ENCODE results near the gene DOCK4.
"Not testable (repeated sequence)": the region's sequence is repeated elsewhere in the genome, so short reads cannot be mapped to it uniquely, and the experiment has no call there.

The DOCK4 gene

DNA sequence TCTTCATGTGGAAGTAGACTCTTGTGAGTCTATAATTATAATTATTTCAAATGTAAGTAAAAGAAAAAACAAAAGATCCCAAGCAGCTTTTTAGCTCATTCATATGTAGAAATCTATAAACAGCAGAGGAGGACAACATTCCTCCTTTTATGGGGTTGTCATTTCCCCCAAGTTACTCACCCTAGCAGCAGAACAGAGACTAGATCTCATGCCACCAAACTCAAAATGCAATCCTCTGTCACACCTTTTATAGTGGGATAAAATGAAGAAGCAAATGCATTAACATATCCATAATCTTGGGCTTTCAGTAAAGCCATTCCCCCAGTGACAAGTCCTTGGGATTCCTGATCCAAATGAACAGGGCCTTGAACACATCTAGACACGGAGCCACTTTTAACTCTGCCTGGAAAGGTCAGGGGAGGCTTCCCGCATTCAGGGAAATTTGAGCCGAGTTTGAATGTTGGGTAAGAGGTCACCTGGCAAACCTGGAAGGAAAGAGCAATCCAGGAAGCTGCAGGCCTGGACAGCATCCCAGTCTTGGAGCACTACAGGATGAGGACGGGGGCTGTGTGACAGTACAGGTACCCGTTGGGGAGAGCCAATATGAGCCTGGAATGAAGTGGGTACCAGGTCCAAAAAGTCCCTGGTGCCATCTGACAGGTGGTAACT is 76.4 kb downstream of the DOCK4 start:
- no peak overlapping the region for H3K9ac ChIP-seq (ENCODE audit: low read length)
- no peak overlapping the region for H3K27ac ChIP-seq (ENCODE audit: low read depth, low read length)
- H3K4me1 ChIP-seq (ENCODE audit: control insufficient read depth, insufficient read depth, low read length), result peaks cover 20% of the 10 kb centered on the region
- no peaks in the 10 kb centered on the region for H3K27me3 ChIP-seq (ENCODE audit: control insufficient read depth, insufficient read depth, low read length)
- H3K9me3 ChIP-seq (ENCODE audit: control insufficient read depth, insufficient read depth, low read depth, low read length), result no peaks in the 10 kb centered on the region
- no peaks in the 10 kb centered on the region for H3K36me3 ChIP-seq (ENCODE audit: control insufficient read depth, insufficient read depth, low read length)
- no peak overlapping the region for H3K4me3 ChIP-seq (ENCODE audit: low read depth, low read length)

GRCh38 chr7:112128461-112129425 is 77.5 kb downstream of the DOCK4 start:
- H3K9ac ChIP-seq (ENCODE audit: low read length); H3K27ac ChIP-seq (ENCODE audit: low read depth, low read length); H3K4me3 ChIP-seq (ENCODE audit: low read depth, low read length); H3K36me3 ChIP-seq (ENCODE audit: control insufficient read depth, insufficient read depth, low read length); H3K9me3 ChIP-seq (ENCODE audit: control insufficient read depth, insufficient read depth, low read depth, low read length); H3K27me3 ChIP-seq (ENCODE audit: control insufficient read depth, insufficient read depth, low read length): not testable (repeated sequence)
- peaks cover 20% of the 10 kb centered on the region for H3K4me1 ChIP-seq (ENCODE audit: control insufficient read depth, insufficient read depth, low read length)

GRCh38 chr7:112128041-112128440 is 78.2 kb downstream of the DOCK4 start:
- not testable (repeated sequence) for H3K4me3 ChIP-seq (ENCODE audit: low read depth, low read length); H3K9ac ChIP-seq (ENCODE audit: low read length); H3K36me3 ChIP-seq (ENCODE audit: control insufficient read depth, insufficient read depth, low read length); H3K27me3 ChIP-seq (ENCODE audit: control insufficient read depth, insufficient read depth, low read length); H3K27ac ChIP-seq (ENCODE audit: low read depth, low read length); H3K9me3 ChIP-seq (ENCODE audit: control insufficient read depth, insufficient read depth, low read depth, low read length)
- H3K4me1 ChIP-seq (ENCODE audit: control insufficient read depth, insufficient read depth, low read length), result peaks cover 20% of the 10 kb centered on the region

DNA sequence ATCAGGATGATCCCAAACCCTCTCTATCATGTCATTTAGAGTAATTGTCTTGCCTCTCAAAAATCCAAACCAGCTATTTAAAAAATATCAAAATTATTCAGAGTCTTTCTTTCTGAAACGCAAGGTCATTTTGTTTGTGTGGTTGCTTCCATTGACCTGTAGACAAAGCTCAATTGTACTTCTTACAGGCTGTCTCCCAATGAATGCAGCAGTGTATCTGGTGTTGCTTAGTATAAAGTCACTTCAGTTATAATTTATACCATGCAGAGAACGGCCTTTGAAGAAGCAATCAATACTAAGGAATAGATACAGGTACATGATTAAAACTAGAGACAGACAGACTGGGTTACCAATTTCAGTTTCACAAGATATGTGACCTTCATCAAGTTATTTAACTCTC is 80.9 kb downstream of the DOCK4 start:
- Histone ChIP-seq H3K4me1 (ENCODE audit: control insufficient read depth, insufficient read depth, low read length) (peaks cover 8% of the 10 kb centered on the region), H3K27ac (ENCODE audit: low read depth, low read length) (no peak overlapping the region), H3K36me3 (ENCODE audit: control insufficient read depth, insufficient read depth, low read length) (no peaks in the 10 kb centered on the region), H3K4me3 (ENCODE audit: low read depth, low read length) (no peak overlapping the region), H3K9me3 (ENCODE audit: control insufficient read depth, insufficient read depth, low read depth, low read length) (no peaks in the 10 kb centered on the region), H3K27me3 (ENCODE audit: control insufficient read depth, insufficient read depth, low read length) (no peaks in the 10 kb centered on the region), H3K9ac (ENCODE audit: low read length) (no peak overlapping the region)

GRCh38 chr7:112124061-112124766 is 82.0 kb downstream of the DOCK4 start:
- no peak overlapping the region for H3K27ac ChIP-seq (ENCODE audit: low read depth, low read length)
- H3K4me3 ChIP-seq (ENCODE audit: low read depth, low read length), result no peak overlapping the region
- no peaks in the 10 kb centered on the region for H3K9me3 ChIP-seq (ENCODE audit: control insufficient read depth, insufficient read depth, low read depth, low read length)
- no peaks in the 10 kb centered on the region for H3K36me3 ChIP-seq (ENCODE audit: control insufficient read depth, insufficient read depth, low read length)
- no peak overlapping the region for H3K9ac ChIP-seq (ENCODE audit: low read length)
- H3K27me3 ChIP-seq (ENCODE audit: control insufficient read depth, insufficient read depth, low read length), result no peaks in the 10 kb centered on the region
- H3K4me1 ChIP-seq (ENCODE audit: control insufficient read depth, insufficient read depth, low read length), result no peaks in the 10 kb centered on the region; the same call in 1 of the 2 replicates

DNA sequence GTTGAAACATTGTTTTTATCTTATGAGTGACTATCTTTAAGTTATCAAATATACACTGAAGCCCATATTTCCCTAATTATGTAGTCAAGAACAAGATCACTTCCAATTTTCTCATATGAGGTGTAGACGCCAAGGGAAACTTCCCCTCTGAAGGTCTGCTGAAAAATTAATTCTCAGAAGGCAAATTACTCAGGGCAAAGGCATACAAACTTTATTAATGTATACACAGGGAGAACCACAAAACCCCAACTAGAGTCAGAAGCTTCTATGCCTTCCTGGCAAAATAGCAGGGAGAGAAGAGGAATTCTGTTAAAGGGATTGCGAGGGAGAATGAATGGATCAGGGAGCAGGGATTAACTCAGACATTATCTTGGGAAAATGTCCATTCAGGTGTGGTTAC is 83.4 kb downstream of the DOCK4 start:
- Histone ChIP-seq H3K27me3 (ENCODE audit: control insufficient read depth, insufficient read depth, low read length) (no peaks in the 10 kb centered on the region), H3K9me3 (ENCODE audit: control insufficient read depth, insufficient read depth, low read depth, low read length) (no peaks in the 10 kb centered on the region), H3K27ac (ENCODE audit: low read depth, low read length) (no peak overlapping the region), H3K4me1 (ENCODE audit: control insufficient read depth, insufficient read depth, low read length) (no peaks in the 10 kb centered on the region), H3K36me3 (ENCODE audit: control insufficient read depth, insufficient read depth, low read length) (no peaks in the 10 kb centered on the region), H3K9ac (ENCODE audit: low read length) (no peak overlapping the region), H3K4me3 (ENCODE audit: low read depth, low read length) (no peak overlapping the region)

DNA sequence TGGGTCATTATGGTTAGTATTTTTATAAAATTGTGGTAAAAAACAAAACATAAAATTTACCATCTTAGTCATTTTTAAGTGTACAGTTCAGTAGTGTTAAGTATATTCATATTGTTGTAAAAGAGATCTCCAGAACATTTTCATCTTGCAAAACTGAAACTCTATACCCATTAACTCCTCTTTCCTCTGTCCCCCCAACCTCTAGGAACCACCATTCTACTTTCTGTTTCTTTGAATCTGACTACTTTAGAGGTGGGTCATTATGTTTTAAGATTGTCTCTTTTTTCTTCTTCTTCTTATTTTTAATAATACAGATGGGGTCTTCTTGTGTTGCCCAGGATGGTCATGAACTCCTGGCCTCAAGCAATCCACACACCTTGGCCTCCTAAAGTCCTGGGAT is 84.1 kb downstream of the DOCK4 start:
- H3K9ac ChIP-seq (ENCODE audit: low read length), result no peak overlapping the region
- H3K4me1 ChIP-seq (ENCODE audit: control insufficient read depth, insufficient read depth, low read length), result no peaks in the 10 kb centered on the region
- no peak overlapping the region for H3K27ac ChIP-seq (ENCODE audit: low read depth, low read length)
- no peak overlapping the region for H3K4me3 ChIP-seq (ENCODE audit: low read depth, low read length)
- no peaks in the 10 kb centered on the region for H3K9me3 ChIP-seq (ENCODE audit: control insufficient read depth, insufficient read depth, low read depth, low read length)
- no peaks in the 10 kb centered on the region for H3K36me3 ChIP-seq (ENCODE audit: control insufficient read depth, insufficient read depth, low read length)
- no peaks in the 10 kb centered on the region for H3K27me3 ChIP-seq (ENCODE audit: control insufficient read depth, insufficient read depth, low read length)

DNA sequence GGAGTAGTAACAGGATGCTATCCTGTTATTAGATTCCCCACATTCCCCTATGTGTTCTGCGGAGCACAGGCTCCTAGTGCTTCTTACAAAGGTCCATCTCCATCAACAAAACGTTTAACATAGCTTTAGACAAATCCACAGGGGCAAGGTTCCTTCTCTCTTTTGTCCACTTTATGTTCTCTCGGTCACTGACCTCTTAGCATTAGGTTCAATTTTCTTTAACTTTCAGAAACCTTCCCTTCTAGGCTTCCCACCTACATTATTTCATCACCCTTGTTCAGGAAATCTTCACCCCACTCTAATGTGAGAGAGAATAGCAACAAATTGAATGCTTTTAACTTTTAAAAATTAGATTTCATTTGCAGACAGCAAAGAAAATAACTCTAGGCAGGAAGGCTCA is 84.9 kb downstream of the DOCK4 start:
- Histone ChIP-seq H3K9me3 (ENCODE audit: control insufficient read depth, insufficient read depth, low read depth, low read length) (no peaks in the 10 kb centered on the region), H3K4me3 (ENCODE audit: low read depth, low read length) (no peak overlapping the region), H3K36me3 (ENCODE audit: control insufficient read depth, insufficient read depth, low read length) (no peaks in the 10 kb centered on the region), H3K4me1 (ENCODE audit: control insufficient read depth, insufficient read depth, low read length) (no peaks in the 10 kb centered on the region), H3K27ac (ENCODE audit: low read depth, low read length) (no peak overlapping the region), H3K27me3 (ENCODE audit: control insufficient read depth, insufficient read depth, low read length) (no peaks in the 10 kb centered on the region), H3K9ac (ENCODE audit: low read length) (no peak overlapping the region)

DNA sequence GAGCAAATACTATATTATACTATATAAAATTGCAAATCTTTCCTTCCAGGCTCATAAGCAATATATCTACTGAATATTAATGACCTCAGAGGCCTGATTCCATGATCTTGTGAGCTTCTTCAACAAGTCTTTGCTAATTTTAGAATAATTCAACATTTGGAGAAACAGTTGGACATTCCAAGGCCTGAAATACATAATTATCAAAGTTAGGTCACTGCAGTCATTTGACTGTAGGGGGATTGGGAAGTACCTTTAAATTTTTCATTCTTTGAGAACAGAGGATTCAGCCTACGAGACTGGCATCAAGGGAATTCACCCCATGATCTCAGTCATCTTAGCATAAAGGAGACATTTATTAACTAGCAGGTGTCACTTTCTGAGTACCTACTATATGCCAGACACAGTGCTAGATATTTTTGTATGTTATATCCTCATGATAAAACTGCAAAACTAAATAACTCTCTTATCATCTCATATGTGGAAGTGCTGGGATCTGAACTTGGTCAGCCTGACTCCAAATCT is 85.4 kb downstream of the DOCK4 start:
- Histone ChIP-seq H3K9me3 (ENCODE audit: control insufficient read depth, insufficient read depth, low read depth, low read length) (no peaks in the 10 kb centered on the region), H3K9ac (ENCODE audit: low read length) (no peak overlapping the region), H3K27ac (ENCODE audit: low read depth, low read length) (no peak overlapping the region), H3K27me3 (ENCODE audit: control insufficient read depth, insufficient read depth, low read length) (no peaks in the 10 kb centered on the region), H3K36me3 (ENCODE audit: control insufficient read depth, insufficient read depth, low read length) (no peaks in the 10 kb centered on the region), H3K4me1 (ENCODE audit: control insufficient read depth, insufficient read depth, low read length) (no peaks in the 10 kb centered on the region), H3K4me3 (ENCODE audit: low read depth, low read length) (no peak overlapping the region)

GRCh38 chr7:112118581-112119566 is 87.3 kb downstream of the DOCK4 start:
- Histone ChIP-seq H3K36me3 (ENCODE audit: control insufficient read depth, insufficient read depth, low read length) (no peaks in the 10 kb centered on the region), H3K4me1 (ENCODE audit: control insufficient read depth, insufficient read depth, low read length) (no peaks in the 10 kb centered on the region)

More at GRCh38 chr7:112118581-112119566, 87.3 kb downstream of the DOCK4 start:
- H3K27me3 ChIP-seq (ENCODE audit: control insufficient read depth, insufficient read depth, low read length), result no peaks in the 10 kb centered on the region
- H3K9ac ChIP-seq (ENCODE audit: low read length), result no peak overlapping the region
- no peak overlapping the region for H3K27ac ChIP-seq (ENCODE audit: low read depth, low read length)
- H3K9me3 ChIP-seq (ENCODE audit: control insufficient read depth, insufficient read depth, low read depth, low read length), result no peaks in the 10 kb centered on the region
- H3K4me3 ChIP-seq (ENCODE audit: low read depth, low read length), result no peak overlapping the region
